GM12874 (cell line): ENCODE results near the gene GRAMD1A.

Experiments used
- CTCF ChIP-seq: IDR thresholded peaks from 2 replicates; pipeline ENCODE4 v1.5.1; 2011; ENCODE audit warnings: low read depth, mild to moderate bottlenecking, control low read depth, low read length, moderate library complexity; ENCODE audit not compliant: insufficient read depth

The GRAMD1A gene

GRCh38 chr19:34972163-34972705 lies 27.9 kb upstream of the GRAMD1A start:
- no peak for TF ChIP-seq CTCF

GRCh38 chr19:34974646-34975045 lies 25.5 kb upstream of the GRAMD1A start:
- TF ChIP-seq CTCF = no peak

GRCh38 chr19:34975056-34975455 lies 25.1 kb upstream of the GRAMD1A start:
- no peak for TF ChIP-seq CTCF

- TF ChIP-seq CTCF = no peak
Measured at GRCh38 chr19:34976611-34977010, 23.5 kb upstream of the GRAMD1A start.

- no peak for TF ChIP-seq CTCF
Measured at GRCh38 chr19:34979819-34980640, 20.1 kb upstream of the GRAMD1A start.

GRCh38 chr19:34982275-34982674 lies 17.8 kb upstream of the GRAMD1A start:
- TF ChIP-seq CTCF = no peak

- TF ChIP-seq CTCF = no peak
Measured at GRCh38 chr19:34983786-34984185, 16.3 kb upstream of the GRAMD1A start.
